Progenitor cell of endocrine pancreas (in vitro differentiated cells): ENCODE results near the gene URM1. TPM values are rescaled to one million over a fixed set of nuclear protein-coding genes. Genes with fewer than 3 reads are reported as not detected.
A peak's percentile ranks its signal among the peaks of the same experiment; 100 is the strongest.

Experiments used
- DNase-seq: peaks from one replicate; pipeline ENCODE4 v3.0.0; 2021; ENCODE audit warnings: low spot score; ENCODE audit not compliant: unreplicated experiment
- H3K27ac Mint-ChIP-seq: 2 replicates; pipeline ENCODE4 v1.8.0; 2021; ENCODE audit warnings: mild to moderate bottlenecking, moderate library complexity, mixed read lengths
- H3K27me3 Mint-ChIP-seq: 2 replicates; pipeline ENCODE4 v1.8.0; 2021; ENCODE audit warnings: mixed read lengths
- H3K36me3 Mint-ChIP-seq: 2 replicates; pipeline ENCODE4 v1.8.0; 2022; ENCODE audit warnings: mixed read lengths; ENCODE audit not compliant: insufficient read depth
- H3K4me1 Mint-ChIP-seq: 2 replicates; pipeline ENCODE4 v1.8.0; 2021; ENCODE audit warnings: low read depth, mixed read lengths
- H3K4me3 Mint-ChIP-seq: 2 replicates; pipeline ENCODE4 v1.8.0; 2021; ENCODE audit warnings: low read depth, mild to moderate bottlenecking, moderate library complexity, mixed read lengths
- H3K9me3 Mint-ChIP-seq: 2 replicates; pipeline ENCODE4 v1.8.0; 2021; ENCODE audit warnings: low read depth, mixed read lengths
- total RNA-seq: library from RNA; stranded (reverse); gene quantifications from 2 replicates; pipeline ENCODE4 v1.2.1, GENCODE V29; 2021
- TF ChIP-seq, protein P1 (sequence below): fragments of 200-600 bp; sonication (generic); IDR thresholded peaks from one replicate; pipeline ENCODE4 v1.5.0; 2021; ENCODE audit warnings: antibody characterized with exemption, mild to moderate bottlenecking; ENCODE audit not compliant: unreplicated experiment

URM1 gene
- total RNA-seq, 1 donor from 2014 or later = 54.4 TPM

DNA sequence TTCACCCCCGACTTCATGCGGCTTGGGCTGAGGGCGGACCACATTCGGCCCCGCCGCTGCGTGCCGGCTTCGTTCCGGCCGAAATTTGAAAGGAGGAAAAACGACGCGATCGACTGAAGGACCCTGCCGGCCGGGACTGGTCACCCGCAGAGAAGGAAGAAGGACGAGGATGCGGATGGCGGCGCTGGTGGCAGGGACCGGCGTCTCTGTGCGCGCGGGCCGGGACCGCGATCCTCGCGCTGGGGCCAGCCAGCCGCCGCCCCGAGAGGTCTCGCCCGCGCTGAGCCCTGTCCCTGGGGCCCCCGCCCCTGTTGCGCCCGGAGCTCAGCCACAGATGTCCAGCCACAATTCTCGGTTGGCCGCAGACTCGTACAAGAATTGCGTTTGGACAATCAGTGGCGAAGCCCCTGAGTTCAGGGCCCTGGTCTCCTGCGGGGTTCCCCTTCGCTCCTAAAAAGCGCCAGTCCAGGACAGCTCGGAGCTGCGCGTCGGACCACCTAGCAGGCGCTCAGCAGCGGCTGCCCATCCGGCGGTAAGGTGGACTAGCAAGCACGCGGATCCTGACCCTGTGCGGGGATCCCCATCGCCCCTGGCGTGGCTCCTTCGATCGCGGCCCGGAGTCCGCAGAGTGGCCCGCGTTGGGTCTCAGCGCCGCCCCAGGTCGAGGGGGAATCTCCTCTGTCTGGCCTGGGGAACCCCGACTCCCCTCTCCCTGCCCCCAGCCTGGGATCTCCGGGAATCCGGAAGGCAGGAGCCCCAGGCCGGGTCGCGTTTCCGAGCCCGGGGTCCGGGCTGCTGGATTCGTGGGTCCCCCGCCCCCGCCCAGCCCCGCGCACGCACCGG is 21.3 kb downstream of the URM1 start:
- peaks cover 8% of the 10 kb centered on the region for H3K36me3 Mint-ChIP-seq
- peaks cover 60% of the 10 kb centered on the region for H3K27me3 Mint-ChIP-seq
- no peak for DNase-seq
- no peak overlapping the region for H3K4me3 Mint-ChIP-seq
- H3K4me1 Mint-ChIP-seq = peaks cover 7% of the 10 kb centered on the region
- TF ChIP-seq, protein P1, sequence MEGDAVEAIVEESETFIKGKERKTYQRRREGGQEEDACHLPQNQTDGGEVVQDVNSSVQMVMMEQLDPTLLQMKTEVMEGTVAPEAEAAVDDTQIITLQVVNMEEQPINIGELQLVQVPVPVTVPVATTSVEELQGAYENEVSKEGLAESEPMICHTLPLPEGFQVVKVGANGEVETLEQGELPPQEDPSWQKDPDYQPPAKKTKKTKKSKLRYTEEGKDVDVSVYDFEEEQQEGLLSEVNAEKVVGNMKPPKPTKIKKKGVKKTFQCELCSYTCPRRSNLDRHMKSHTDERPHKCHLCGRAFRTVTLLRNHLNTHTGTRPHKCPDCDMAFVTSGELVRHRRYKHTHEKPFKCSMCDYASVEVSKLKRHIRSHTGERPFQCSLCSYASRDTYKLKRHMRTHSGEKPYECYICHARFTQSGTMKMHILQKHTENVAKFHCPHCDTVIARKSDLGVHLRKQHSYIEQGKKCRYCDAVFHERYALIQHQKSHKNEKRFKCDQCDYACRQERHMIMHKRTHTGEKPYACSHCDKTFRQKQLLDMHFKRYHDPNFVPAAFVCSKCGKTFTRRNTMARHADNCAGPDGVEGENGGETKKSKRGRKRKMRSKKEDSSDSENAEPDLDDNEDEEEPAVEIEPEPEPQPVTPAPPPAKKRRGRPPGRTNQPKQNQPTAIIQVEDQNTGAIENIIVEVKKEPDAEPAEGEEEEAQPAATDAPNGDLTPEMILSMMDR = no peak
- no peaks in the 10 kb centered on the region for H3K9me3 Mint-ChIP-seq
- no peak overlapping the region for H3K27ac Mint-ChIP-seq

DNA sequence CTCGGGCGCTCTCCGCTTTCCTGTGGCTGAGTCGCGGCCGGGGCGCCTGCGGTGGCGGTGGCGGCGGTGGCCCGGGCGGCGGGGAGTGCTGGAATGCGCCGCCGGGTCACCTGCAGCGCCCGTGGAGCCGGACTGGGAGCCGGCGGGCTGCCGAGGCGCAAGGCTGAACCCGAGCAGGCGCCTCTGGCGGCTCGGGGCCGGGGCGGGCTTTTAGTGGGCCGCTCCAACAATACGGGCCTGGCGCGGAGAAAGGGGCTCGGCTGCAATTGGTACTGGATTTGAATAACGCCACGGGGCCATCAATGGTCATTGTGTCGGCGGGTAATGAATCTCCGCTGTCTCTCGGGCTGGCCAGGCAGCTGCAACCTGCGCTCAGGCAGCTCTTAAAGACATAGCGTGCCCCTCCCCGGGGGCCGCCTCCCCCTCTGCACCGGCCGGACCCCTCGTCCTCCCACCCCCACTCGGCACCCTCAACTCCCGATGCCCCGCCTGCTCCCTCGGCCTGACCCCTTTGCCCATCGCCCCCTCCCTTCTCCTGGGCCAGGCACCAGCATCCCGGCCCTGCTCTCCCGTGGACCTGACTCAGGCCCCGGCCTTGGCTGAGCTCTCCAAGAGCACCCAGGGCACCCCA is 22.1 kb downstream of the URM1 start:
- Mint-ChIP-seq H3K4me1 (peaks cover 7% of the 10 kb centered on the region), H3K4me3 (no peak overlapping the region), H3K36me3 (peaks cover 8% of the 10 kb centered on the region), H3K9me3 (no peaks in the 10 kb centered on the region), H3K27ac (no peak overlapping the region), H3K27me3 (peaks cover 67% of the 10 kb centered on the region)
- TF ChIP-seq, protein P1 = no peak
- peak; percentile 18 for DNase-seq

DNA sequence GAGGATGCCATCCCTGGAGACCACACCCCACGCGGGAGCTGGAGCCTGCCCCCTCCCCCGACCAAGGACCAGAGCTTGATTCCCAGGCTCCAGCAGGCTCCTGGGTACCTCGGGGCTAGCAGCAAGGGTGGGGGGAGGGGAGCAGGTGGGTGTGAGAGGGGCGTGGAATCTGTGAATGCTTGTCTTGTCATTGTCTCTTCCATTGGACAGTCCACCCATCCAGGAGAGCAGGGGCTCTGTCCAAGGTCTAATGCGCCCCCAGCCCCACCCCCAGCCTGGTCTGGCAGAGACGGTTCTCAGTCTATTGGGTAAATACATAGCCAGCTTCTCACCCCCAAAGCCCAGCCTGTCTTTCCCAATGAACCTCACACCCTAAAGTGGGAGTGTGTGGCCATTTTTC is 22.8 kb downstream of the URM1 start:
- H3K36me3 Mint-ChIP-seq = peaks cover 7% of the 10 kb centered on the region
- TF ChIP-seq, protein P1 = no peak
- H3K9me3 Mint-ChIP-seq = no peaks in the 10 kb centered on the region
- H3K27ac Mint-ChIP-seq = no peak overlapping the region
- DNase-seq = no peak
- H3K4me1 Mint-ChIP-seq = peaks cover 7% of the 10 kb centered on the region
- peaks cover 67% of the 10 kb centered on the region for H3K27me3 Mint-ChIP-seq
- no peak overlapping the region for H3K4me3 Mint-ChIP-seq

DNA sequence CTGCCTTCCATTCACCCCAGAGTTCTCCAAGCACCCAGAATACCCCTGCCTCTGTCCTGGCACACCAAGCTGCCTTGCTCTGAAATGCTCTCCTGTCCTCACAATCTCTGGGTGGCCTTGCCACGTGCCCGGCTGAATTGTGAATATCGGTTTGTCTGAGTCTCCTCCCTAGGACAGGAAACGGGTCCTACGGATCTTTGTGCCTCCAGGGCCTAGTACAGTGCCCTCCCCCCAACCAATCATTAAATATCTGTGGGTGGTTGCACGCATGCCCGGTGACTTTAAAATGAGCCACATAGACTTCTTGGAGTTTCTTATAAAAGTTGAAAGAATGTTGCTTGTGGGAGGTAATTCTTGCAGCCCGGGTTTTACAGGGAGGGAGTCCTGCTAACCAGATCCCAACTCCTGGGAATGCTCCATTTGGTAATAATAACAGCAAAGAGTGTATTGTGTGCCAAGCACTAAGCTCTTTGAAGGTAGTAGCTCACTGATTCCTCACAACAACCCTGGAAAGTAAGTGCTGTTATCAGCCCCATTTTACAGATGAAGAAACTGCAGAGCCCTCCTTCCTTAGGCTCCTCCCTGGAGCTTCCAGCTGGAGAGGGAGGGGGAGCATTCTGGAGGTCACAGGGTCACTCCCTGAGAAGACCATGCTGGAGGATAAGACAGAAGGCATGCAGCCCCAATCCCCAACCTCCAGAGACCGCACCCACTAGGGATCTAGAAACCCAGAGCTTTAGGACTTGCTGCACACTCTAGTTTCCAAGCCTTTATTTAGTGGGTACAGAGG is 23.4 kb downstream of the URM1 start:
- peaks cover 7% of the 10 kb centered on the region for H3K4me1 Mint-ChIP-seq
- TF ChIP-seq, protein P1 = no peak
- H3K27me3 Mint-ChIP-seq = peaks cover 66% of the 10 kb centered on the region
- DNase-seq = no peak
- no peak overlapping the region for H3K4me3 Mint-ChIP-seq
- peaks cover 5% of the 10 kb centered on the region for H3K36me3 Mint-ChIP-seq
- H3K9me3 Mint-ChIP-seq = no peaks in the 10 kb centered on the region
- no peak overlapping the region for H3K27ac Mint-ChIP-seq

DNA sequence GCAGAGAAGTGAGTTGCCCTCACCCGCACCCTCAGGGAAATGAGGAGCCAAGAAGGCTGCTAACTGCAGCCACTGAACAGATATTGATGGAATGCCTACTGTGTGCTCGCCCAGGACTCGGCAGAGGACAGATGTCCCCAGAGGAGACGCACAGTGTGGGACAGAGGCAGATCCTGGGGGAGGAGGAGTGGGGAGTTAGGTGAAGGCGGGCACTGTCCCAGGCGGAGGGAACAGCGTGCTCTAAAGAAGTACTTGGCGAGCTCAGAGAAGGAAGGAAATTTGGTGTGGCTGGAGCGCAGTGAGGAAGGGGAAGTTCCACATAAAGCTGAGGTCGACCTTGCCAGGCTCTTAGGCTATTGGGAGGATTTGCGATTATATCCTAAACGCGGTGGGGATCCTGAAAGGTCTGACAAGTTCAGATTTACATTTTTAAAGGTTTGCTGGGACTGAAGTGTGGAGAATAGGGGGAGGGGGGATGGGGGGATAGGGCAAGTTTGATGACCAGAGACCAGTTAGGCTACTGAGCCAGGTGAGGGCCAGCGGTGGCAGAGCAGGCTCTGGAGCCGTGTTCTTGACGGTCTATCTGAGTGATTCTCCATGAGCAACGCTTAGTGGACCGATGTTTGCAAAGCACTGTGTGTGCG is 25.9 kb downstream of the URM1 start:
- DNase-seq = no peak
- Mint-ChIP-seq H3K4me1 (peaks cover 4% of the 10 kb centered on the region), H3K27me3 (peaks cover 61% of the 10 kb centered on the region), H3K9me3 (no peaks in the 10 kb centered on the region), H3K36me3 (peaks cover 2% of the 10 kb centered on the region), H3K4me3 (no peak overlapping the region), H3K27ac (peak overlapping the region; percentile 5)
- TF ChIP-seq, protein P1 = no peak
